WTC11 (cell line): Measurements from ENCODE around the gene KIF3B. TPM values are rescaled to one million over a fixed set of nuclear protein-coding genes. Genes with fewer than 3 reads are reported as not detected.

Experiments
- ATAC-seq: fragments of 200-7000 bp; cut with Tn5 transposase; 2 replicates; pipeline ENCODE4 v1.10.0; 2021; ENCODE audit warnings: mild to moderate bottlenecking, moderate library complexity
- CTCF ChIA-PET: fragments of 300-600 bp; sonication (Branson Sonifier 250); formaldehyde crosslinking; loops from one replicate; lab custom pipeline; 2021; ENCODE audit warnings: antibody characterized with exemption; lab: Charles Lee
- POLR2A ChIA-PET: fragments of 350-600 bp; sonication (Branson Sonifier 250); formaldehyde crosslinking; loops from one replicate; lab custom pipeline; 2021; ENCODE audit warnings: antibody characterized with exemption; lab: Charles Lee
- DNase-seq: peaks from one replicate; pipeline ENCODE4 v3.0.0; 2021; ENCODE audit warnings: low spot score
- H3K27ac Mint-ChIP-seq: 2 replicates; pipeline ENCODE4 v1.8.0; 2021; ENCODE audit warnings: mixed read lengths
- H3K27me3 Mint-ChIP-seq: 2 replicates; pipeline ENCODE4 v1.8.0; 2021; ENCODE audit warnings: low read depth, mild to moderate bottlenecking, moderate library complexity, mixed read lengths
- H3K36me3 Mint-ChIP-seq: 2 replicates; pipeline ENCODE4 v1.8.0; 2021; ENCODE audit warnings: mixed read lengths
- H3K4me1 Mint-ChIP-seq: 2 replicates; pipeline ENCODE4 v1.8.0; 2022; ENCODE audit warnings: mixed read lengths
- H3K4me3 Mint-ChIP-seq: 2 replicates; pipeline ENCODE4 v1.8.0; 2021; ENCODE audit warnings: mild to moderate bottlenecking, moderate library complexity, mixed read lengths
- H3K9me3 Mint-ChIP-seq: 2 replicates; pipeline ENCODE4 v1.8.0; 2021; ENCODE audit warnings: mixed read lengths
- AFF4 ChIP-seq: sonication (generic); formaldehyde crosslinking; IDR thresholded peaks from 2 replicates; pipeline ENCODE4 v1.8.1; 2023; ENCODE audit warnings: mild to moderate bottlenecking, missing genetic modification reagents, borderline replicate concordance
- ARID4B ChIP-seq: sonication (generic); formaldehyde crosslinking; IDR thresholded peaks from 2 replicates; pipeline ENCODE4 v1.8.0; 2023; ENCODE audit warnings: missing genetic modification reagents, mild to moderate bottlenecking, borderline replicate concordance
- CDX4 ChIP-seq: fragments of 250-450 bp; sonication (Bioruptor Pico); IDR thresholded peaks from 2 replicates; pipeline ENCODE4 v1.9.0; 2021; ENCODE audit warnings: moderate library complexity, mild to moderate bottlenecking, inconsistent platforms, borderline replicate concordance
- CREB1 ChIP-seq: sonication (generic); formaldehyde crosslinking; IDR thresholded peaks from 2 replicates; pipeline ENCODE4 v1.8.0; 2023; ENCODE audit warnings: mild to moderate bottlenecking, missing genetic modification reagents
- E2F4 ChIP-seq: sonication (generic); formaldehyde crosslinking; IDR thresholded peaks from 2 replicates; pipeline ENCODE4 v1.8.1; 2022; ENCODE audit warnings: low read depth, mild to moderate bottlenecking, moderate library complexity, missing genetic modification reagents, borderline replicate concordance
- E2F5 ChIP-seq: sonication (generic); formaldehyde crosslinking; IDR thresholded peaks from 2 replicates; pipeline ENCODE4 v1.8.1; 2022; ENCODE audit warnings: mild to moderate bottlenecking, moderate library complexity, missing genetic modification reagents
- GABPB1 ChIP-seq: sonication (generic); formaldehyde crosslinking; IDR thresholded peaks from 2 replicates; pipeline ENCODE4 v1.8.1; 2023; ENCODE audit warnings: mild to moderate bottlenecking, missing genetic modification reagents
- PRRX2 ChIP-seq: fragments of 250-450 bp; sonication (Bioruptor Pico); IDR thresholded peaks from 2 replicates; pipeline ENCODE4 v1.8.0; 2021; ENCODE audit warnings: mild to moderate bottlenecking
- ZNF396 ChIP-seq: fragments of 250-450 bp; sonication (Bioruptor Pico); IDR thresholded peaks from 2 replicates; pipeline ENCODE4 v1.8.0; 2021; ENCODE audit warnings: mild to moderate bottlenecking, moderate library complexity, borderline replicate concordance
- ZNF512 ChIP-seq: sonication (generic); formaldehyde crosslinking; IDR thresholded peaks from 2 replicates; pipeline ENCODE4 v1.8.1; 2022; ENCODE audit warnings: missing genetic modification reagents, borderline replicate concordance
- total RNA-seq: library from RNA; stranded (reverse); gene quantifications from 3 replicates; pipeline ENCODE4 v1.2.3, GENCODE V29; 2021

Gene KIF3B
- total RNA-seq, 1 experiment from 2014 or later, result 21.5 TPM

GRCh38 chr20:32327087-32327681 lies 49.7 kb downstream of the KIF3B start (continued):
- TF ChIP-seq CDX4 (CRISPR knock-in tag), result no peak
- TF ChIP-seq ZNF396, result no peak
- no peak for TF ChIP-seq ARID4B (CRISPR knock-in tag)
- no peak for TF ChIP-seq E2F4 (CRISPR knock-in tag)
- TF ChIP-seq PRRX2, result no peak
- no peak for TF ChIP-seq CREB1
- no peak for TF ChIP-seq E2F5 (CRISPR knock-in tag)

GRCh38 chr20:32329817-32330554 lies 52.5 kb downstream of the KIF3B start:
- no peak for ATAC-seq
- H3K4me1 Mint-ChIP-seq, result no peaks in the 10 kb centered on the region
- ChIA-PET POLR2A (interaction anchor here (0.5 kb wide), 1 partner anchor 18 kb away, joined by 4 read pairs; no protein-coding TSS in a partner anchor), CTCF (no interaction called here)
- H3K4me3 Mint-ChIP-seq, result no peak overlapping the region
- no peaks in the 10 kb centered on the region for H3K27me3 Mint-ChIP-seq
- no peaks in the 10 kb centered on the region for H3K9me3 Mint-ChIP-seq
- no peak for DNase-seq
- TF ChIP-seq GABPB1 (CRISPR knock-in tag) (peak; percentile 80), ZNF512 (no peak)
- H3K36me3 Mint-ChIP-seq, result peaks cover 8% of the 10 kb centered on the region; the same call in 1 of the 2 replicates
- no peak overlapping the region for H3K27ac Mint-ChIP-seq

- H3K27me3 Mint-ChIP-seq, result no peaks in the 10 kb centered on the region
- CTCF ChIA-PET, result no interaction called here
- no peak overlapping the region for H3K27ac Mint-ChIP-seq
- POLR2A ChIA-PET, result no interaction called here
- no peak for ATAC-seq
- H3K36me3 Mint-ChIP-seq, result peaks cover 8% of the 10 kb centered on the region; the same call in 1 of the 2 replicates
- no peak for DNase-seq
- H3K9me3 Mint-ChIP-seq, result no peaks in the 10 kb centered on the region
- no peaks in the 10 kb centered on the region for H3K4me1 Mint-ChIP-seq
- no peak overlapping the region for H3K4me3 Mint-ChIP-seq
- no peak for TF ChIP-seq ZNF396
- TF ChIP-seq AFF4 (CRISPR knock-in tag), result no peak
- TF ChIP-seq ARID4B (CRISPR knock-in tag), result no peak
Observed at GRCh38 chr20:32330555-32330897, 53.1 kb downstream of the KIF3B start.
